ENCODE data around the gene SSR1. TPM values are rescaled to one million over a fixed set of nuclear protein-coding genes. Genes with fewer than 3 reads are reported as not detected.
A peak's percentile ranks its signal among the peaks of the same experiment; 100 is the strongest.

The SSR1 gene
- total RNA-seq, 3 donors from 2014 or later: 133 to 146 (median 135) TPM

- Mint-ChIP-seq H3K9me3 (no peaks in the 10 kb centered on the region), H3K4me1 (ENCODE audit: low read depth) (peaks cover 8% of the 10 kb centered on the region), H3K36me3 (ENCODE audit: insufficient read depth) (peaks cover 24% of the 10 kb centered on the region), H3K4me3 (no peak overlapping the region), H3K27me3 (ENCODE audit: low read depth) (no peaks in the 10 kb centered on the region)
- no peak for DNase-seq
- no peak for ATAC-seq
These were observed 65.2 kb downstream of the SSR1 start for GRCh38 chr6:7247828-7248227.

GRCh38 chr6:7247179-7247456 lies 65.9 kb downstream of the SSR1 start:
- Mint-ChIP-seq H3K9me3 (no peaks in the 10 kb centered on the region), H3K4me3 (no peak overlapping the region), H3K36me3 (ENCODE audit: insufficient read depth) (peaks cover 24% of the 10 kb centered on the region), H3K27me3 (ENCODE audit: low read depth) (no peaks in the 10 kb centered on the region), H3K4me1 (ENCODE audit: low read depth) (peaks cover 12% of the 10 kb centered on the region)
- DNase-seq (no peak), ATAC-seq (no peak)

GRCh38 chr6:7246401-7247178 lies 66.4 kb downstream of the SSR1 start:
- Mint-ChIP-seq H3K36me3 (ENCODE audit: insufficient read depth) (peaks cover 24% of the 10 kb centered on the region), H3K9me3 (no peaks in the 10 kb centered on the region), H3K4me3 (no peak overlapping the region), H3K4me1 (ENCODE audit: low read depth) (peaks cover 12% of the 10 kb centered on the region), H3K27me3 (ENCODE audit: low read depth) (no peaks in the 10 kb centered on the region)
- DNase-seq (no peak), ATAC-seq (no peak)

- H3K9me3 Mint-ChIP-seq: no peaks in the 10 kb centered on the region
- peaks cover 19% of the 10 kb centered on the region for H3K36me3 Mint-ChIP-seq (ENCODE audit: insufficient read depth)
- DNase-seq (no peak), ATAC-seq (no peak)
- no peaks in the 10 kb centered on the region for H3K27me3 Mint-ChIP-seq (ENCODE audit: low read depth)
- no peak overlapping the region for H3K4me3 Mint-ChIP-seq
- peaks cover 14% of the 10 kb centered on the region for H3K4me1 Mint-ChIP-seq (ENCODE audit: low read depth)
These were observed 67.2 kb downstream of the SSR1 start for GRCh38 chr6:7245668-7246393.

GRCh38 chr6:7243179-7243981 lies 69.6 kb downstream of the SSR1 start:
- H3K27me3 Mint-ChIP-seq (ENCODE audit: low read depth): no peaks in the 10 kb centered on the region
- no peaks in the 10 kb centered on the region for H3K9me3 Mint-ChIP-seq
- peaks cover 14% of the 10 kb centered on the region for H3K4me1 Mint-ChIP-seq (ENCODE audit: low read depth)
- H3K4me3 Mint-ChIP-seq: no peak overlapping the region
- peaks cover 15% of the 10 kb centered on the region for H3K36me3 Mint-ChIP-seq (ENCODE audit: insufficient read depth)
- DNase-seq (peak; percentile 25), ATAC-seq (peak; percentile 45 to 63)

GRCh38 chr6:7242835-7243178 lies 70.2 kb downstream of the SSR1 start:
- ATAC-seq (no peak), DNase-seq (no peak)
- no peak overlapping the region for H3K4me3 Mint-ChIP-seq
- H3K27me3 Mint-ChIP-seq (ENCODE audit: low read depth): no peaks in the 10 kb centered on the region
- H3K9me3 Mint-ChIP-seq: no peaks in the 10 kb centered on the region
- peaks cover 15% of the 10 kb centered on the region for H3K36me3 Mint-ChIP-seq (ENCODE audit: insufficient read depth)
- peaks cover 14% of the 10 kb centered on the region for H3K4me1 Mint-ChIP-seq (ENCODE audit: low read depth)

GRCh38 chr6:7241709-7242645 lies 71.0 kb downstream of the SSR1 start:
- H3K27me3 Mint-ChIP-seq (ENCODE audit: low read depth): no peaks in the 10 kb centered on the region
- H3K36me3 Mint-ChIP-seq (ENCODE audit: insufficient read depth): peaks cover 13% of the 10 kb centered on the region
- H3K4me3 Mint-ChIP-seq: no peak overlapping the region
- peaks cover 14% of the 10 kb centered on the region for H3K4me1 Mint-ChIP-seq (ENCODE audit: low read depth)
- H3K9me3 Mint-ChIP-seq: no peaks in the 10 kb centered on the region
- ATAC-seq (no peak), DNase-seq (no peak)

GRCh38 chr6:7241160-7241559 lies 71.8 kb downstream of the SSR1 start:
- ATAC-seq (no peak), DNase-seq (no peak)
- H3K4me1 Mint-ChIP-seq (ENCODE audit: low read depth): peaks cover 14% of the 10 kb centered on the region
- no peaks in the 10 kb centered on the region for H3K9me3 Mint-ChIP-seq
- H3K4me3 Mint-ChIP-seq: no peak overlapping the region
- no peaks in the 10 kb centered on the region for H3K27me3 Mint-ChIP-seq (ENCODE audit: low read depth)
- peaks cover 12% of the 10 kb centered on the region for H3K36me3 Mint-ChIP-seq (ENCODE audit: insufficient read depth)

GRCh38 chr6:7240351-7240750 lies 72.6 kb downstream of the SSR1 start:
- no peak for DNase-seq
- no peaks in the 10 kb centered on the region for H3K9me3 Mint-ChIP-seq
- H3K36me3 Mint-ChIP-seq (ENCODE audit: insufficient read depth): peaks cover 12% of the 10 kb centered on the region
- H3K4me1 Mint-ChIP-seq (ENCODE audit: low read depth): peaks cover 17% of the 10 kb centered on the region
- ATAC-seq: no peak
- H3K4me3 Mint-ChIP-seq: no peak overlapping the region
- H3K27me3 Mint-ChIP-seq (ENCODE audit: low read depth): no peaks in the 10 kb centered on the region

- ATAC-seq: no peak
- Mint-ChIP-seq H3K27me3 (ENCODE audit: low read depth) (no peaks in the 10 kb centered on the region), H3K9me3 (no peaks in the 10 kb centered on the region), H3K36me3 (ENCODE audit: insufficient read depth) (peaks cover 14% of the 10 kb centered on the region), H3K4me1 (ENCODE audit: low read depth) (peaks cover 17% of the 10 kb centered on the region), H3K4me3 (no peak overlapping the region)
- no peak for DNase-seq
These were observed 73.4 kb downstream of the SSR1 start for GRCh38 chr6:7239590-7239948.

- Mint-ChIP-seq H3K9me3 (no peaks in the 10 kb centered on the region), H3K27me3 (ENCODE audit: low read depth) (no peaks in the 10 kb centered on the region), H3K36me3 (ENCODE audit: insufficient read depth) (peaks cover 18% of the 10 kb centered on the region), H3K4me1 (ENCODE audit: low read depth) (peaks cover 17% of the 10 kb centered on the region), H3K4me3 (no peak overlapping the region)
- peak; percentile 85 to 92 for ATAC-seq
- peak; percentile 72 for DNase-seq
These were observed 74.0 kb downstream of the SSR1 start for GRCh38 chr6:7238900-7239589.

- DNase-seq (no peak), ATAC-seq (no peak)
- H3K4me1 Mint-ChIP-seq (ENCODE audit: low read depth): peaks cover 19% of the 10 kb centered on the region
- H3K27me3 Mint-ChIP-seq (ENCODE audit: low read depth): no peaks in the 10 kb centered on the region
- H3K9me3 Mint-ChIP-seq: no peaks in the 10 kb centered on the region
- no peak overlapping the region for H3K4me3 Mint-ChIP-seq
- H3K36me3 Mint-ChIP-seq (ENCODE audit: insufficient read depth): peaks cover 18% of the 10 kb centered on the region
These were observed 74.5 kb downstream of the SSR1 start for GRCh38 chr6:7238526-7238899.

GRCh38 chr6:7237653-7238188 lies 75.3 kb downstream of the SSR1 start:
- Mint-ChIP-seq H3K27me3 (ENCODE audit: low read depth) (no peaks in the 10 kb centered on the region), H3K9me3 (no peaks in the 10 kb centered on the region), H3K4me1 (ENCODE audit: low read depth) (peaks cover 13% of the 10 kb centered on the region), H3K36me3 (ENCODE audit: insufficient read depth) (peaks cover 18% of the 10 kb centered on the region), H3K4me3 (no peak overlapping the region)
- no peak for ATAC-seq
- no peak for DNase-seq
